IMR-90 (cell line): ENCODE data around the gene ASF1A.

Source experiments
- POLR2A ChIP-seq: IDR thresholded peaks from 2 replicates; pipeline ENCODE4 v1.6.1; 2012; ENCODE audit warnings: mild to moderate bottlenecking, low read depth, low read length
- RCOR1 ChIP-seq: IDR thresholded peaks from 2 replicates; pipeline ENCODE4 v1.6.1; 2012; ENCODE audit warnings: mild to moderate bottlenecking, low read length, improper control_type of control experiment; ENCODE audit not compliant: insufficient replicate concordance
- SMC3 ChIP-seq: fragments of 150-350 bp; IDR thresholded peaks from 2 replicates; pipeline ENCODE4 v1.6.1; 2016; ENCODE audit warnings: low read depth, mild to moderate bottlenecking, antibody characterized with exemption, low read length, moderate library complexity
- TF ChIP-seq, protein P1 (sequence below): conservative IDR thresholded peaks from 2 replicates; pipeline ENCODE4 v1.5.1; 2012; ENCODE audit warnings: mild to moderate bottlenecking, low read depth, low read length, improper control_type of control experiment

GRCh38 chr6:118953391-118953790 lies 59.4 kb downstream of the ASF1A start:
- TF ChIP-seq RCOR1 (no peak), POLR2A (no peak), SMC3 (no peak)
- TF ChIP-seq, protein P1, sequence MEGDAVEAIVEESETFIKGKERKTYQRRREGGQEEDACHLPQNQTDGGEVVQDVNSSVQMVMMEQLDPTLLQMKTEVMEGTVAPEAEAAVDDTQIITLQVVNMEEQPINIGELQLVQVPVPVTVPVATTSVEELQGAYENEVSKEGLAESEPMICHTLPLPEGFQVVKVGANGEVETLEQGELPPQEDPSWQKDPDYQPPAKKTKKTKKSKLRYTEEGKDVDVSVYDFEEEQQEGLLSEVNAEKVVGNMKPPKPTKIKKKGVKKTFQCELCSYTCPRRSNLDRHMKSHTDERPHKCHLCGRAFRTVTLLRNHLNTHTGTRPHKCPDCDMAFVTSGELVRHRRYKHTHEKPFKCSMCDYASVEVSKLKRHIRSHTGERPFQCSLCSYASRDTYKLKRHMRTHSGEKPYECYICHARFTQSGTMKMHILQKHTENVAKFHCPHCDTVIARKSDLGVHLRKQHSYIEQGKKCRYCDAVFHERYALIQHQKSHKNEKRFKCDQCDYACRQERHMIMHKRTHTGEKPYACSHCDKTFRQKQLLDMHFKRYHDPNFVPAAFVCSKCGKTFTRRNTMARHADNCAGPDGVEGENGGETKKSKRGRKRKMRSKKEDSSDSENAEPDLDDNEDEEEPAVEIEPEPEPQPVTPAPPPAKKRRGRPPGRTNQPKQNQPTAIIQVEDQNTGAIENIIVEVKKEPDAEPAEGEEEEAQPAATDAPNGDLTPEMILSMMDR = no peak
